WTC11 (cell line): ENCODE results near the gene RBM20.

Experiments used
- FOXJ3 ChIP-seq: sonication (generic); formaldehyde crosslinking; IDR thresholded peaks from 2 replicates; pipeline ENCODE4 v1.9.0; 2021; ENCODE audit warnings: missing genetic modification reagents, mild to moderate bottlenecking, borderline replicate concordance
- NR2C2 ChIP-seq: sonication (generic); formaldehyde crosslinking; IDR thresholded peaks from 2 replicates; pipeline ENCODE4 v1.8.0; 2022; ENCODE audit warnings: mild to moderate bottlenecking, missing genetic modification reagents
- TF ChIP-seq, protein P1 (sequence below): fragments of 200-600 bp; IDR thresholded peaks from 2 replicates; pipeline ENCODE4 v1.8.0; 2022; ENCODE audit warnings: antibody characterized with exemption

DNA sequence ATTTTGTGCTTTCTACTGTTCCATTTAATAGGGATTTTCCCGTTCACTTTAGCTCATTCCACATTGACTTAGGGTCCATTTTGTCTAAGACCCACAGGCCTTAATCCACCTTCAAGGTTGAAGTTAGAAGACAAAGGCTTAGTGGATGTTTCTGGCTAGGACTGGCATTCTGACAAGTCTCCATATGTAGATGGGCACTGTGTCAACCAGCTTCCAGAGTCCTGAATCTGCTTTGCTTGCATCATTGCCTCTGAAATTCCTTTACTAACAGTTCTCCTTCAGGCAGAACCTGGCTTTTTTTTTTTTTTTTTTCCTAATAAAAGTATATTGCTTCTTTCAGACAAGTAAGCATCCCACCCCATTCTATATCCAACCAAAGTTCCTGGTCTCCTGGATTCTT, 158.0 kb downstream of the RBM20 start:
- TF ChIP-seq FOXJ3 (no peak), NR2C2 (CRISPR knock-in tag) (no peak)
- TF ChIP-seq, protein P1, sequence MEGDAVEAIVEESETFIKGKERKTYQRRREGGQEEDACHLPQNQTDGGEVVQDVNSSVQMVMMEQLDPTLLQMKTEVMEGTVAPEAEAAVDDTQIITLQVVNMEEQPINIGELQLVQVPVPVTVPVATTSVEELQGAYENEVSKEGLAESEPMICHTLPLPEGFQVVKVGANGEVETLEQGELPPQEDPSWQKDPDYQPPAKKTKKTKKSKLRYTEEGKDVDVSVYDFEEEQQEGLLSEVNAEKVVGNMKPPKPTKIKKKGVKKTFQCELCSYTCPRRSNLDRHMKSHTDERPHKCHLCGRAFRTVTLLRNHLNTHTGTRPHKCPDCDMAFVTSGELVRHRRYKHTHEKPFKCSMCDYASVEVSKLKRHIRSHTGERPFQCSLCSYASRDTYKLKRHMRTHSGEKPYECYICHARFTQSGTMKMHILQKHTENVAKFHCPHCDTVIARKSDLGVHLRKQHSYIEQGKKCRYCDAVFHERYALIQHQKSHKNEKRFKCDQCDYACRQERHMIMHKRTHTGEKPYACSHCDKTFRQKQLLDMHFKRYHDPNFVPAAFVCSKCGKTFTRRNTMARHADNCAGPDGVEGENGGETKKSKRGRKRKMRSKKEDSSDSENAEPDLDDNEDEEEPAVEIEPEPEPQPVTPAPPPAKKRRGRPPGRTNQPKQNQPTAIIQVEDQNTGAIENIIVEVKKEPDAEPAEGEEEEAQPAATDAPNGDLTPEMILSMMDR: no peak
